WTC11 (cell line): ENCODE data around the gene SLC9A3. TPM values are rescaled to one million over a fixed set of nuclear protein-coding genes. Genes with fewer than 3 reads are reported as not detected.

Experiments used
- ATAC-seq: fragments of 200-7000 bp; cut with Tn5 transposase; 2 replicates; pipeline ENCODE4 v1.10.0; 2021; ENCODE audit warnings: mild to moderate bottlenecking, moderate library complexity
- CTCF ChIA-PET: fragments of 300-600 bp; sonication (Branson Sonifier 250); formaldehyde crosslinking; loops from one replicate; lab custom pipeline; 2021; ENCODE audit warnings: antibody characterized with exemption; lab: Charles Lee
- POLR2A ChIA-PET: fragments of 350-600 bp; sonication (Branson Sonifier 250); formaldehyde crosslinking; loops from one replicate; lab custom pipeline; 2021; ENCODE audit warnings: antibody characterized with exemption; lab: Charles Lee
- DNase-seq: peaks from one replicate; pipeline ENCODE4 v3.0.0; 2021; ENCODE audit warnings: low spot score
- H3K27ac Mint-ChIP-seq: 2 replicates; pipeline ENCODE4 v1.8.0; 2021; ENCODE audit warnings: mixed read lengths
- H3K27me3 Mint-ChIP-seq: 2 replicates; pipeline ENCODE4 v1.8.0; 2021; ENCODE audit warnings: low read depth, mild to moderate bottlenecking, moderate library complexity, mixed read lengths
- H3K36me3 Mint-ChIP-seq: 2 replicates; pipeline ENCODE4 v1.8.0; 2021; ENCODE audit warnings: mixed read lengths
- H3K4me1 Mint-ChIP-seq: 2 replicates; pipeline ENCODE4 v1.8.0; 2022; ENCODE audit warnings: mixed read lengths
- H3K4me3 Mint-ChIP-seq: 2 replicates; pipeline ENCODE4 v1.8.0; 2021; ENCODE audit warnings: mild to moderate bottlenecking, moderate library complexity, mixed read lengths
- H3K9me3 Mint-ChIP-seq: 2 replicates; pipeline ENCODE4 v1.8.0; 2021; ENCODE audit warnings: mixed read lengths
- CREB1 ChIP-seq: sonication (generic); formaldehyde crosslinking; IDR thresholded peaks from 2 replicates; pipeline ENCODE4 v1.8.0; 2023; ENCODE audit warnings: mild to moderate bottlenecking, missing genetic modification reagents
- CTCF ChIP-seq: fragments of 200-600 bp; IDR thresholded peaks from 2 replicates; pipeline ENCODE4 v1.8.0; 2022; ENCODE audit warnings: antibody characterized with exemption
- E2F4 ChIP-seq: sonication (generic); formaldehyde crosslinking; IDR thresholded peaks from 2 replicates; pipeline ENCODE4 v1.8.1; 2022; ENCODE audit warnings: low read depth, mild to moderate bottlenecking, moderate library complexity, missing genetic modification reagents, borderline replicate concordance
- ELF4 ChIP-seq: sonication (generic); formaldehyde crosslinking; IDR thresholded peaks from 2 replicates; pipeline ENCODE4 v1.8.1; 2022; ENCODE audit warnings: low read depth, mild to moderate bottlenecking, moderate library complexity, missing genetic modification reagents
- ETV6 ChIP-seq: sonication (generic); formaldehyde crosslinking; IDR thresholded peaks from 2 replicates; pipeline ENCODE4 v1.8.1; 2022; ENCODE audit warnings: mild to moderate bottlenecking, missing genetic modification reagents
- IRF2 ChIP-seq: sonication (generic); formaldehyde crosslinking; IDR thresholded peaks from 2 replicates; pipeline ENCODE4 v1.8.0; 2022; ENCODE audit warnings: low read depth, missing genetic modification reagents, borderline replicate concordance
- MLX ChIP-seq: sonication (generic); formaldehyde crosslinking; IDR thresholded peaks from 2 replicates; pipeline ENCODE4 v1.8.1; 2023; ENCODE audit warnings: mild to moderate bottlenecking, missing genetic modification reagents, moderate library complexity
- NR2C2 ChIP-seq: sonication (generic); formaldehyde crosslinking; IDR thresholded peaks from 2 replicates; pipeline ENCODE4 v1.8.0; 2022; ENCODE audit warnings: mild to moderate bottlenecking, missing genetic modification reagents
- TP53 ChIP-seq: sonication (generic); formaldehyde crosslinking; IDR thresholded peaks from 2 replicates; pipeline ENCODE4 v1.8.1; 2023; ENCODE audit warnings: mild to moderate bottlenecking, missing genetic modification reagents
- ZNF138 ChIP-seq: sonication (generic); formaldehyde crosslinking; conservative IDR thresholded peaks from 2 replicates; pipeline ENCODE4 v1.8.1; 2022; ENCODE audit warnings: mild to moderate bottlenecking, moderate library complexity, missing genetic modification reagents
- ZNF263 ChIP-seq: sonication (generic); formaldehyde crosslinking; IDR thresholded peaks from 2 replicates; pipeline ENCODE4 v1.8.1; 2022; ENCODE audit warnings: low read depth, mild to moderate bottlenecking, moderate library complexity, missing genetic modification reagents
- ZNF317 ChIP-seq: sonication (generic); formaldehyde crosslinking; IDR thresholded peaks from 2 replicates; pipeline ENCODE4 v1.8.1; 2023; ENCODE audit warnings: low read depth, mild to moderate bottlenecking, moderate library complexity, missing genetic modification reagents, borderline replicate concordance
- ZNF423 ChIP-seq: fragments of 250-450 bp; sonication (Bioruptor Pico); IDR thresholded peaks from 2 replicates; pipeline ENCODE4 v2.1.2; 2022; ENCODE audit warnings: mild to moderate bottlenecking, moderate library complexity
- total RNA-seq: library from RNA; stranded (reverse); gene quantifications from 3 replicates; pipeline ENCODE4 v1.2.3, GENCODE V29; 2021
- TF ChIP-seq, protein P1 (sequence below): sonication (generic); formaldehyde crosslinking; IDR thresholded peaks from 2 replicates; pipeline ENCODE4 v1.8.0; 2023; ENCODE audit warnings: mild to moderate bottlenecking, missing genetic modification reagents
- TF ChIP-seq, protein P2 (sequence below): sonication (generic); formaldehyde crosslinking; IDR thresholded peaks from 2 replicates; pipeline ENCODE4 v1.8.1; 2023; ENCODE audit warnings: mild to moderate bottlenecking, moderate library complexity, missing genetic modification reagents
- TF ChIP-seq, protein P3 (sequence below): sonication (generic); formaldehyde crosslinking; IDR thresholded peaks from 2 replicates; pipeline ENCODE4 v1.8.1; 2022; ENCODE audit warnings: missing genetic modification reagents, borderline replicate concordance

The SLC9A3 gene
- total RNA-seq, 1 experiment from 2014 or later, result 1.6 TPM

GRCh38 chr5:448061-448765 is 76.0 kb downstream of the SLC9A3 start:
- Mint-ChIP-seq H3K9me3 (peaks cover 8% of the 10 kb centered on the region), H3K36me3 (peaks cover 66% of the 10 kb centered on the region), H3K27me3 (no peaks in the 10 kb centered on the region), H3K27ac (no peak overlapping the region), H3K4me1 (peaks cover 7% of the 10 kb centered on the region), H3K4me3 (no peak overlapping the region)
- ChIA-PET CTCF (interaction anchor here (0.9 to 2.2 kb wide), 3 partner anchors 24 to 98 kb away, joined by 3 to 20 read pairs (median 4); no protein-coding TSS in a partner anchor), POLR2A (no interaction called here)
- DNase-seq (peak; percentile 12), ATAC-seq (no peak)
- TF ChIP-seq, protein P1, sequence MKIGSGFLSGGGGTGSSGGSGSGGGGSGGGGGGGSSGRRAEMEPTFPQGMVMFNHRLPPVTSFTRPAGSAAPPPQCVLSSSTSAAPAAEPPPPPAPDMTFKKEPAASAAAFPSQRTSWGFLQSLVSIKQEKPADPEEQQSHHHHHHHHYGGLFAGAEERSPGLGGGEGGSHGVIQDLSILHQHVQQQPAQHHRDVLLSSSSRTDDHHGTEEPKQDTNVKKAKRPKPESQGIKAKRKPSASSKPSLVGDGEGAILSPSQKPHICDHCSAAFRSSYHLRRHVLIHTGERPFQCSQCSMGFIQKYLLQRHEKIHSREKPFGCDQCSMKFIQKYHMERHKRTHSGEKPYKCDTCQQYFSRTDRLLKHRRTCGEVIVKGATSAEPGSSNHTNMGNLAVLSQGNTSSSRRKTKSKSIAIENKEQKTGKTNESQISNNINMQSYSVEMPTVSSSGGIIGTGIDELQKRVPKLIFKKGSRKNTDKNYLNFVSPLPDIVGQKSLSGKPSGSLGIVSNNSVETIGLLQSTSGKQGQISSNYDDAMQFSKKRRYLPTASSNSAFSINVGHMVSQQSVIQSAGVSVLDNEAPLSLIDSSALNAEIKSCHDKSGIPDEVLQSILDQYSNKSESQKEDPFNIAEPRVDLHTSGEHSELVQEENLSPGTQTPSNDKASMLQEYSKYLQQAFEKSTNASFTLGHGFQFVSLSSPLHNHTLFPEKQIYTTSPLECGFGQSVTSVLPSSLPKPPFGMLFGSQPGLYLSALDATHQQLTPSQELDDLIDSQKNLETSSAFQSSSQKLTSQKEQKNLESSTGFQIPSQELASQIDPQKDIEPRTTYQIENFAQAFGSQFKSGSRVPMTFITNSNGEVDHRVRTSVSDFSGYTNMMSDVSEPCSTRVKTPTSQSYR, result no peak
- TF ChIP-seq ELF4 (CRISPR knock-in tag) (no peak), ZNF423 (no peak), ETV6 (CRISPR knock-in tag) (no peak), ZNF263 (CRISPR knock-in tag) (no peak), TP53 (no peak), MLX (no peak), E2F4 (CRISPR knock-in tag) (no peak), NR2C2 (CRISPR knock-in tag) (no peak)
- TF ChIP-seq, protein P2, sequence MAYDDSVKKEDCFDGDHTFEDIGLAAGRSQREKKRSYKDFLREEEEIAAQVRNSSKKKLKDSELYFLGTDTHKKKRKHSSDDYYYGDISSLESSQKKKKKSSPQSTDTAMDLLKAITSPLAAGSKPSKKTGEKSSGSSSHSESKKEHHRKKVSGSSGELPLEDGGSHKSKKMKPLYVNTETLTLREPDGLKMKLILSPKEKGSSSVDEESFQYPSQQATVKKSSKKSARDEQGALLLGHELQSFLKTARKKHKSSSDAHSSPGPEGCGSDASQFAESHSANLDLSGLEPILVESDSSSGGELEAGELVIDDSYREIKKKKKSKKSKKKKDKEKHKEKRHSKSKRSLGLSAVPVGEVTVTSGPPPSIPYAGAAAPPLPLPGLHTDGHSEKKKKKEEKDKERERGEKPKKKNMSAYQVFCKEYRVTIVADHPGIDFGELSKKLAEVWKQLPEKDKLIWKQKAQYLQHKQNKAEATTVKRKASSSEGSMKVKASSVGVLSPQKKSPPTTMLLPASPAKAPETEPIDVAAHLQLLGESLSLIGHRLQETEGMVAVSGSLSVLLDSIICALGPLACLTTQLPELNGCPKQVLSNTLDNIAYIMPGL (CRISPR knock-in tag), result no peak

- POLR2A ChIA-PET, result no interaction called here
- Mint-ChIP-seq H3K4me3 (no peak overlapping the region), H3K9me3 (peaks cover 8% of the 10 kb centered on the region), H3K27ac (no peak overlapping the region), H3K4me1 (peaks cover 9% of the 10 kb centered on the region), H3K36me3 (peaks cover 59% of the 10 kb centered on the region), H3K27me3 (no peaks in the 10 kb centered on the region)
- no peak for TF ChIP-seq CREB1 (CRISPR knock-in tag)
- TF ChIP-seq ZNF317 (CRISPR knock-in tag), result no peak
- no peak for TF ChIP-seq ZNF138
- no peak for TF ChIP-seq IRF2 (CRISPR knock-in tag)
- TF ChIP-seq, protein P3, sequence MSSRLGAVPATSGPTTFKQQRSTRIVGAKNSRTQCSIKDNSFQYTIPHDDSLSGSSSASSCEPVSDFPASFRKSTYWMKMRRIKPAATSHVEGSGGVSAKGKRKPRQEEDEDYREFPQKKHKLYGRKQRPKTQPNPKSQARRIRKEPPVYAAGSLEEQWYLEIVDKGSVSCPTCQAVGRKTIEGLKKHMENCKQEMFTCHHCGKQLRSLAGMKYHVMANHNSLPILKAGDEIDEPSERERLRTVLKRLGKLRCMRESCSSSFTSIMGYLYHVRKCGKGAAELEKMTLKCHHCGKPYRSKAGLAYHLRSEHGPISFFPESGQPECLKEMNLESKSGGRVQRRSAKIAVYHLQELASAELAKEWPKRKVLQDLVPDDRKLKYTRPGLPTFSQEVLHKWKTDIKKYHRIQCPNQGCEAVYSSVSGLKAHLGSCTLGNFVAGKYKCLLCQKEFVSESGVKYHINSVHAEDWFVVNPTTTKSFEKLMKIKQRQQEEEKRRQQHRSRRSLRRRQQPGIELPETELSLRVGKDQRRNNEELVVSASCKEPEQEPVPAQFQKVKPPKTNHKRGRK (CRISPR knock-in tag), result no peak
- TF ChIP-seq NR2C2 (CRISPR knock-in tag), result 0 out of 2 replicates have a peak, but pooled peaks have one; percentile 5
- TF ChIP-seq CTCF, result no peak
- ATAC-seq (no peak), DNase-seq (no peak)
- CTCF ChIA-PET, result interaction anchor here (0.6 to 3.7 kb wide), 38 partner anchors 8 to 278 kb away, joined by 3 to 33 read pairs (median 6); partner anchors contain the start of genes PDCD6 and SLC9A3
Observed at GRCh38 chr5:447501-447900, 76.7 kb downstream of the SLC9A3 start.
